Mesenchymal stem cell (in vitro differentiated cells and primary cell): ENCODE measurements around the gene HSPA1A. TPM values are rescaled to one million over a fixed set of nuclear protein-coding genes. Genes with fewer than 3 reads are reported as not detected.
A peak's percentile ranks its signal among the peaks of the same experiment; 100 is the strongest.

Source experiments
- DNase-seq: peaks from one replicate; pipeline ENCODE4 v3.0.0-alpha.2; 2013
- H2AFZ ChIP-seq: one replicate; pipeline ENCODE4 v1.6.1; 2013; ENCODE audit warnings: low read depth, mild to moderate bottlenecking, control low read depth, inconsistent platforms, low read length, moderate library complexity
- H2AK5ac ChIP-seq: 2 replicates; pipeline ENCODE4 v1.6.1; 2013; ENCODE audit warnings: low read length, moderate library complexity, mild to moderate bottlenecking, inconsistent platforms; ENCODE audit not compliant: severe bottlenecking
- H2BK120ac ChIP-seq: one replicate; pipeline ENCODE4 v1.6.1; 2013; ENCODE audit warnings: low read depth, mild to moderate bottlenecking, inconsistent platforms, low read length, moderate library complexity
- H2BK12ac ChIP-seq, 2 experiments: one replicate each; pipeline ENCODE4 v1.6.1; 2013; ENCODE audit warnings: inconsistent platforms in 2 of 2, low read length in 2 of 2, mild to moderate bottlenecking in 2 of 2, moderate library complexity in 2 of 2, control low read depth in 1 of 2
- H2BK15ac ChIP-seq: one replicate; pipeline ENCODE4 v1.6.1; 2013; ENCODE audit warnings: mild to moderate bottlenecking, low read depth, inconsistent platforms; ENCODE audit not compliant: poor library complexity, severe bottlenecking
- H2BK5ac ChIP-seq: 2 replicates; pipeline ENCODE4 v1.6.1; 2013; ENCODE audit warnings: low read depth, mild to moderate bottlenecking, low read length, control low read depth, inconsistent platforms; ENCODE audit not compliant: poor library complexity, severe bottlenecking
- H3K14ac ChIP-seq, 2 experiments: one replicate each; pipeline ENCODE4 v1.6.1; 2013; ENCODE audit warnings: inconsistent platforms in 2 of 2, low read length in 2 of 2, control low read depth in 1 of 2, mild to moderate bottlenecking in 1 of 2, moderate library complexity in 1 of 2
- H3K18ac ChIP-seq, 2 experiments: one replicate each; pipeline ENCODE4 v1.6.1; 2013; ENCODE audit warnings: inconsistent platforms in 2 of 2, low read length in 2 of 2, control low read depth in 1 of 2, low read depth in 1 of 2, mild to moderate bottlenecking in 1 of 2
- H3K23ac ChIP-seq, 2 experiments: one replicate each; pipeline ENCODE4 v1.6.1; 2013; ENCODE audit warnings: inconsistent platforms in 2 of 2, low read length in 2 of 2, mild to moderate bottlenecking in 2 of 2, moderate library complexity in 2 of 2, control low read depth in 1 of 2
- H3K27ac ChIP-seq: 2 replicates; pipeline ENCODE4 v1.5.1; 2013; ENCODE audit warnings: mild to moderate bottlenecking, moderate library complexity, low read length, control low read depth, inconsistent platforms; ENCODE audit not compliant: poor library complexity, severe bottlenecking
- H3K27me3 ChIP-seq, 2 experiments: 2 replicates each; pipeline versions ENCODE4 v1.6.1 to v1.7.0; 2013; ENCODE audit warnings: low read length in 2 of 2, mild to moderate bottlenecking in 2 of 2, moderate library complexity in 2 of 2, control low read depth in 1 of 2, inconsistent platforms in 1 of 2; ENCODE audit not compliant: control insufficient read depth in 1 of 2, insufficient read depth in 1 of 2
- H3K36me3 ChIP-seq, 2 experiments: 2 replicates each; pipeline versions ENCODE4 v1.6.1 to v1.7.0; 2013; ENCODE audit warnings: low read length in 2 of 2, control low read depth in 1 of 2, inconsistent platforms in 1 of 2, low read depth in 1 of 2, mild to moderate bottlenecking in 1 of 2; ENCODE audit not compliant: insufficient read depth in 2 of 2, control insufficient read depth in 1 of 2
- H3K4ac ChIP-seq, 2 experiments: one replicate each; pipeline ENCODE4 v1.6.1; 2013; ENCODE audit warnings: inconsistent platforms in 2 of 2, low read length in 2 of 2, mild to moderate bottlenecking in 2 of 2, moderate library complexity in 2 of 2, control low read depth in 1 of 2, low read depth in 1 of 2
- H3K4me1 ChIP-seq: 2 replicates; pipeline ENCODE4 v1.6.1; 2013; ENCODE audit warnings: low read depth, low read length, control low read depth; ENCODE audit not compliant: control insufficient read depth, insufficient read depth
- H3K4me2 ChIP-seq: 2 replicates; pipeline ENCODE4 v1.6.1; 2013; ENCODE audit warnings: low read length, mild to moderate bottlenecking, inconsistent platforms; ENCODE audit not compliant: poor library complexity, severe bottlenecking
- H3K4me3 ChIP-seq, 2 experiments: 2 replicates each; pipeline versions ENCODE4 v1.5.1 to v1.7.0; 2013; ENCODE audit warnings: low read length in 2 of 2, mild to moderate bottlenecking in 2 of 2, control low read depth in 1 of 2, low read depth in 1 of 2; ENCODE audit not compliant: insufficient read depth in 1 of 2
- H3K79me1 ChIP-seq: replicated peaks from 2 replicates; pipeline ENCODE4 v1.6.1; 2013; ENCODE audit warnings: mild to moderate bottlenecking, control low read depth, low read length, inconsistent platforms; ENCODE audit not compliant: poor library complexity, severe bottlenecking
- H3K9ac ChIP-seq: 2 replicates; pipeline ENCODE4 v1.7.0; 2013; ENCODE audit warnings: mild to moderate bottlenecking, low read length, moderate library complexity
- H3K9me3 ChIP-seq: 2 replicates; pipeline ENCODE4 v1.7.0; 2013; ENCODE audit warnings: mild to moderate bottlenecking, low read length; ENCODE audit not compliant: control insufficient read depth
- H4K8ac ChIP-seq: one replicate; pipeline ENCODE4 v1.6.1; 2013; ENCODE audit warnings: inconsistent platforms, mild to moderate bottlenecking, low read length, moderate library complexity
- H4K91ac ChIP-seq: one replicate; pipeline ENCODE4 v1.6.1; 2013; ENCODE audit warnings: mild to moderate bottlenecking, low read length, inconsistent platforms
- WGBS: methylation state at CpG from one replicate; pipeline ENCODE4 v1.1.7; 2013; ENCODE audit warnings: mixed read lengths; 5-methylcytosine and 5-hydroxymethylcytosine counted together
- polyA plus RNA-seq, 2 experiments: library from polyadenylated mRNA; stranded (reverse); fragments of 200-250 nt; gene quantifications; one replicate each; pipeline ENCODE4 v1.2.3, GENCODE V29; 2013

Gene HSPA1A
- polyA plus RNA-seq (2013, experiment 1 of 2), result 42.7 TPM
- polyA plus RNA-seq (2013, experiment 2 of 2), result 44.5 TPM

GRCh38 chr6:31815025-31815838 lies at the start of gene HSPA1A, which contains the start of gene HSPA1L:
Gene HSPA1A (plus strand): TSS chr6:31815543. CDS start chr6:31815757, 214 bp downstream.
Gene HSPA1L (minus strand): TSS chr6:31815283. CDS start chr6:31811972, 3,311 bp downstream.
- Histone ChIP-seq H2AK5ac (no peak within 1 kb of the TSS), H3K79me1 (peaks cover 2% of the 10 kb centered on the region), H2BK5ac (peak within 1 kb of the TSS; percentile 66), H3K4me2 (peak within 1 kb of the TSS; percentile 84), H4K8ac (peak within 1 kb of the TSS; percentile 75), H2BK15ac (peak within 1 kb of the TSS; percentile 93), H4K91ac (peak within 1 kb of the TSS; percentile 43), H3K4ac (peak within 1 kb of the TSS in 1 of 2 experiments; percentile 82), H3K9ac (peak within 1 kb of the TSS; percentile 91), H3K27me3 (no peaks in the 10 kb centered on the region), H2AFZ (peak within 1 kb of the TSS; percentile 15), H3K23ac (peak within 1 kb of the TSS in 1 of 2 experiments; percentile 24), H3K14ac (no peak within 1 kb of the TSS), H3K36me3 (no peaks in the 10 kb centered on the region), H2BK12ac (peak within 1 kb of the TSS in 1 of 2 experiments; percentile 45), H3K18ac (peak within 1 kb of the TSS; percentile 64 to 84), H3K4me3 (peak within 1 kb of the TSS; percentile 58 to 81), H3K4me1 (peaks cover 8% of the 10 kb centered on the region), H2BK120ac (peak within 1 kb of the TSS; percentile 97), H3K9me3 (no peaks in the 10 kb centered on the region), H3K27ac (peak within 1 kb of the TSS; percentile 100)
- peak; percentile 97 for DNase-seq
- WGBS, result 6% methylated on average over 42 of the region's 56 CpGs

GRCh38 chr6:31765559-31765909 lies 49.8 kb upstream of the HSPA1A start:
- Histone ChIP-seq H2BK12ac (no peak overlapping the region), H3K27ac (no peak overlapping the region), H3K9me3 (no peaks in the 10 kb centered on the region), H2BK5ac (no peak overlapping the region), H3K4me1 (peaks cover 12% of the 10 kb centered on the region), H2AK5ac (no peak overlapping the region), H2BK15ac (no peak overlapping the region), H3K27me3 (peaks cover 0 to 6% of the 10 kb centered on the region in 2 experiments), H3K79me1 (no peaks in the 10 kb centered on the region), H3K36me3 (peaks cover 8 to 18% of the 10 kb centered on the region in 2 experiments), H3K9ac (no peak overlapping the region), H4K91ac (no peak overlapping the region), H2BK120ac (no peak overlapping the region), H4K8ac (no peak overlapping the region), H2AFZ (no peak overlapping the region), H3K4ac (no peak overlapping the region), H3K18ac (no peak overlapping the region), H3K4me2 (no peak overlapping the region), H3K14ac (no peak overlapping the region), H3K23ac (no peak overlapping the region), H3K4me3 (no peak overlapping the region)
- WGBS, result 96% methylated on average over 5 of the region's 9 CpGs
- no peak for DNase-seq

GRCh38 chr6:31765910-31766794 lies 49.2 kb upstream of the HSPA1A start:
- Histone ChIP-seq H4K8ac (peak overlapping the region; percentile 45), H2AK5ac (no peak overlapping the region), H2AFZ (peak overlapping the region; percentile 6), H3K4me3 (peak overlapping the region in 1 of 2 experiments; percentile 65), H3K4me1 (peaks cover 12% of the 10 kb centered on the region), H3K9me3 (no peaks in the 10 kb centered on the region), H3K79me1 (no peaks in the 10 kb centered on the region), H3K9ac (peak overlapping the region; percentile 33), H2BK120ac (no peak overlapping the region), H3K27ac (no peak overlapping the region), H3K23ac (no peak overlapping the region), H2BK5ac (no peak overlapping the region), H3K36me3 (peaks cover 8 to 12% of the 10 kb centered on the region in 2 experiments), H3K14ac (no peak overlapping the region), H2BK12ac (peak overlapping the region in 1 of 2 experiments; percentile 12), H4K91ac (peak overlapping the region; percentile 22), H3K4ac (no peak overlapping the region), H3K27me3 (peaks cover 0 to 6% of the 10 kb centered on the region in 2 experiments), H2BK15ac (no peak overlapping the region), H3K18ac (peak overlapping the region in 1 of 2 experiments; percentile 55), H3K4me2 (peak overlapping the region; percentile 1)
- no peak for DNase-seq
- WGBS, result 49% methylated on average over 42 of the region's 42 CpGs
